Neural cell (in vitro differentiated cells): Measurements from ENCODE around the gene DNAJC7. TPM values are rescaled to one million over a fixed set of nuclear protein-coding genes. Genes with fewer than 3 reads are reported as not detected.

ENCODE experiments used
- H2AFZ ChIP-seq: fragments of 200-600, 300-800 bp; sonication (generic), shearing (Covaris generic); 2 replicates; pipeline ENCODE4 v1.6.0; 2014; ENCODE audit warnings: low read depth, mild to moderate bottlenecking, antibody characterized with exemption, low read length, moderate library complexity
- H3F3A ChIP-seq: fragments of 200-600 bp; shearing (Covaris generic); 2 replicates; pipeline ENCODE4 v1.6.1; 2016; ENCODE audit warnings: mild to moderate bottlenecking, moderate library complexity, mixed read lengths, antibody characterized with exemption, low read length; ENCODE audit not compliant: insufficient read depth, poor library complexity, severe bottlenecking
- H3K27ac ChIP-seq: fragments of 200-600, 300-800 bp; sonication (generic), shearing (Covaris generic); 2 replicates; pipeline ENCODE4 v1.5.1; 2014; ENCODE audit warnings: mild to moderate bottlenecking, low read length, moderate library complexity
- H3K27me3 ChIP-seq: fragments of 300-800, 200-600 bp; sonication (generic), shearing (Covaris generic); 2 replicates; pipeline ENCODE4 v1.6.0; 2014; ENCODE audit warnings: mild to moderate bottlenecking, low read depth, low read length, moderate library complexity; ENCODE audit not compliant: insufficient read depth
- H3K36me3 ChIP-seq: fragments of 300-800, 200-600 bp; sonication (generic), shearing (Covaris generic); 2 replicates; pipeline ENCODE4 v1.5.1; 2014; ENCODE audit warnings: mild to moderate bottlenecking, antibody characterized with exemption, low read length, moderate library complexity; ENCODE audit not compliant: insufficient read depth
- H3K4me2 ChIP-seq: fragments of 300-800, 200-600 bp; sonication (generic), shearing (Covaris generic); 2 replicates; pipeline ENCODE4 v1.6.0; 2014; ENCODE audit warnings: mild to moderate bottlenecking, low read length
- H3K4me3 ChIP-seq: fragments of 300-800, 200-600 bp; sonication (generic), shearing (Covaris generic); 2 replicates; pipeline ENCODE4 v1.5.1; 2014; ENCODE audit warnings: mild to moderate bottlenecking, low read length, moderate library complexity
- H3K79me2 ChIP-seq: fragments of 200-600 bp; shearing (Covaris generic); replicated peaks from 2 replicates; pipeline ENCODE4 v1.6.0; 2014; ENCODE audit warnings: mild to moderate bottlenecking, low read length, moderate library complexity; ENCODE audit not compliant: insufficient read depth
- H3K9ac ChIP-seq: fragments of 300-800, 200-600 bp; sonication (generic), shearing (Covaris generic); 2 replicates; pipeline ENCODE4 v1.6.1; 2016; ENCODE audit warnings: mild to moderate bottlenecking, low read length, mixed read lengths
- H3K9me2 ChIP-seq: fragments of 200-600 bp; shearing (Covaris generic); 2 replicates; pipeline ENCODE4 v1.6.1; 2016; ENCODE audit warnings: mild to moderate bottlenecking, low read length, mixed read lengths; ENCODE audit not compliant: insufficient read depth
- H3K9me3 ChIP-seq: fragments of 200-600, 300-800 bp; sonication (generic), shearing (Covaris generic); 2 replicates; pipeline ENCODE4 v1.6.1; 2016; ENCODE audit warnings: mild to moderate bottlenecking, mixed run types, low read length, moderate library complexity, mixed read lengths
- H4K20me1 ChIP-seq: fragments of 200-600 bp; shearing (Covaris generic); 2 replicates; pipeline ENCODE4 v1.6.1; 2016; ENCODE audit warnings: mild to moderate bottlenecking, mixed run types; ENCODE audit not compliant: insufficient read depth
- CTCF ChIP-seq: fragments of 450-650 bp; IDR thresholded peaks from 2 replicates; pipeline ENCODE4 v1.5.1; 2014; ENCODE audit warnings: antibody characterized with exemption, mild to moderate bottlenecking, moderate library complexity; ENCODE audit not compliant: poor library complexity, severe bottlenecking
- EP300 ChIP-seq: fragments of 450-650 bp; conservative IDR thresholded peaks from 2 replicates; pipeline ENCODE4 v1.6.1; 2014; ENCODE audit warnings: antibody characterized with exemption, mild to moderate bottlenecking, moderate library complexity; ENCODE audit not compliant: poor library complexity, severe bottlenecking
- EZH2 ChIP-seq: fragments of 200-600, 300-800 bp; shearing (Covaris generic), sonication (generic); IDR thresholded peaks from 2 replicates; pipeline ENCODE4 v1.6.1; 2014; ENCODE audit warnings: antibody characterized with exemption, low read length, borderline replicate concordance, mild to moderate bottlenecking; ENCODE audit not compliant: insufficient read depth, poor library complexity, severe bottlenecking
- MXI1 ChIP-seq: fragments of 450-650 bp; conservative IDR thresholded peaks from 2 replicates; pipeline ENCODE4 v1.6.1; 2014; ENCODE audit warnings: antibody characterized with exemption, mild to moderate bottlenecking; ENCODE audit not compliant: poor library complexity, severe bottlenecking
- POLR2AphosphoS5 ChIP-seq: IDR thresholded peaks from 2 replicates; pipeline ENCODE4 v1.6.1; 2012
- RAD21 ChIP-seq: fragments of 450-650 bp; conservative IDR thresholded peaks from 2 replicates; pipeline ENCODE4 v1.6.1; 2014; ENCODE audit warnings: antibody characterized with exemption, mild to moderate bottlenecking, moderate library complexity
- REST ChIP-seq: IDR thresholded peaks from 2 replicates; pipeline ENCODE4 v1.6.1; 2012; ENCODE audit warnings: borderline replicate concordance
- SMC3 ChIP-seq: fragments of 450-650 bp; conservative IDR thresholded peaks from 2 replicates; pipeline ENCODE4 v1.6.1; 2014; ENCODE audit warnings: antibody characterized with exemption, mild to moderate bottlenecking, moderate library complexity; ENCODE audit not compliant: poor library complexity
- TAF1 ChIP-seq: IDR thresholded peaks from 2 replicates; pipeline ENCODE4 v1.6.1; 2012; ENCODE audit warnings: low read depth
- polyA plus RNA-seq: library from polyadenylated mRNA; depleted of rRNA; stranded (reverse); fragments of >200 nt; gene quantifications from 2 replicates; pipeline ENCODE4 v1.2.3, GENCODE V29; 2014

The DNAJC7 gene
- polyA plus RNA-seq, 1 donor from 2014 or later: 126 TPM

- H2AFZ ChIP-seq: no peak overlapping the region
- H3K4me3 ChIP-seq: no peak overlapping the region
- H3K9ac ChIP-seq: no peak overlapping the region
- peaks cover 4% of the 10 kb centered on the region for H3K36me3 ChIP-seq
- H3F3A ChIP-seq: no peaks in the 10 kb centered on the region
- H3K9me2 ChIP-seq: no peaks in the 10 kb centered on the region
- no peak overlapping the region for H3K4me2 ChIP-seq
- no peak overlapping the region for H3K27ac ChIP-seq
- no peaks in the 10 kb centered on the region for H3K9me3 ChIP-seq
- no peaks in the 10 kb centered on the region for H4K20me1 ChIP-seq
- TF ChIP-seq SMC3 (no peak), POLR2AphosphoS5 (no peak)
- H3K79me2 ChIP-seq: peaks cover 4% of the 10 kb centered on the region
- H3K27me3 ChIP-seq: no peaks in the 10 kb centered on the region
Observed at GRCh38 chr17:41974658-41975057, 42.6 kb downstream of the DNAJC7 start.

- TF ChIP-seq EP300 (no peak), RAD21 (no peak), REST (no peak), CTCF (no peak), POLR2AphosphoS5 (no peak), TAF1 (no peak), MXI1 (no peak), SMC3 (no peak), EZH2 (no peak)
- H3K4me3 ChIP-seq: no peak overlapping the region
- H3K27me3 ChIP-seq: no peaks in the 10 kb centered on the region
- no peak overlapping the region for H3K4me2 ChIP-seq
- H4K20me1 ChIP-seq: no peaks in the 10 kb centered on the region
- peaks cover 6% of the 10 kb centered on the region for H3K36me3 ChIP-seq
- no peaks in the 10 kb centered on the region for H3K9me2 ChIP-seq
- no peak overlapping the region for H3K9ac ChIP-seq
- H3K9me3 ChIP-seq: no peaks in the 10 kb centered on the region
- H3K79me2 ChIP-seq: peaks cover 4% of the 10 kb centered on the region
- H2AFZ ChIP-seq: no peak overlapping the region
- no peaks in the 10 kb centered on the region for H3F3A ChIP-seq
- H3K27ac ChIP-seq: no peak overlapping the region
Observed at GRCh38 chr17:41974031-41974430, 43.2 kb downstream of the DNAJC7 start.

- H3K4me3 ChIP-seq: no peak overlapping the region
- no peak overlapping the region for H3K9ac ChIP-seq
- no peaks in the 10 kb centered on the region for H3K9me2 ChIP-seq
- peaks cover 8% of the 10 kb centered on the region for H3K36me3 ChIP-seq
- H3K79me2 ChIP-seq: peaks cover 6% of the 10 kb centered on the region
- H3K4me2 ChIP-seq: no peak overlapping the region
- no peaks in the 10 kb centered on the region for H3F3A ChIP-seq
- H3K27me3 ChIP-seq: no peaks in the 10 kb centered on the region
- H3K27ac ChIP-seq: no peak overlapping the region
- H2AFZ ChIP-seq: no peak overlapping the region
- H3K9me3 ChIP-seq: no peaks in the 10 kb centered on the region
- no peak for TF ChIP-seq SMC3
- no peak for TF ChIP-seq REST
- no peak for TF ChIP-seq RAD21
- TF ChIP-seq EZH2: no peak
- TF ChIP-seq CTCF: no peak
- no peak for TF ChIP-seq MXI1
- no peak for TF ChIP-seq TAF1
- no peak for TF ChIP-seq EP300
- no peak for TF ChIP-seq POLR2AphosphoS5
- no peaks in the 10 kb centered on the region for H4K20me1 ChIP-seq
Observed at GRCh38 chr17:41973408-41973811, 43.8 kb downstream of the DNAJC7 start.
